H7 (cell line): ENCODE data around the gene MEG3. TPM values are rescaled to one million over a fixed set of nuclear protein-coding genes. Genes with fewer than 3 reads are reported as not detected.

ENCODE experiments used
- total RNA-seq: library from RNA; depleted of rRNA; stranded (reverse); fragments of >200 nt; shearing (Covaris generic); gene quantifications from 2 replicates; pipeline ENCODE4 v1.2.3, GENCODE V29; 2014; rRNA removed

The MEG3 gene
- total RNA-seq, 1 experiment from 2014 or later: 0.31 TPM

Other genes with a start within 250 kb of the MEG3 start
- gene BEGAIN, start 238.7 kb upstream of the MEG3 start, total RNA-seq: 1.3 and 3.3 TPM in 2 replicates
- gene DLK1, start 99.2 kb upstream of the MEG3 start, total RNA-seq: 0.37 and 1.5 TPM in 2 replicates
- gene RTL1, start 77.6 kb downstream of the MEG3 start, total RNA-seq: not detected in 2 replicates